ENCODE data around the gene MFRP. TPM values are rescaled to one million over a fixed set of nuclear protein-coding genes. Genes with fewer than 3 reads are reported as not detected.
A peak's percentile ranks its signal among the peaks of the same experiment; 100 is the strongest.

Gene MFRP
- total and polyA plus RNA-seq, 7 donors: 0.01 to 0.05 TPM; not detected in 5

DNA sequence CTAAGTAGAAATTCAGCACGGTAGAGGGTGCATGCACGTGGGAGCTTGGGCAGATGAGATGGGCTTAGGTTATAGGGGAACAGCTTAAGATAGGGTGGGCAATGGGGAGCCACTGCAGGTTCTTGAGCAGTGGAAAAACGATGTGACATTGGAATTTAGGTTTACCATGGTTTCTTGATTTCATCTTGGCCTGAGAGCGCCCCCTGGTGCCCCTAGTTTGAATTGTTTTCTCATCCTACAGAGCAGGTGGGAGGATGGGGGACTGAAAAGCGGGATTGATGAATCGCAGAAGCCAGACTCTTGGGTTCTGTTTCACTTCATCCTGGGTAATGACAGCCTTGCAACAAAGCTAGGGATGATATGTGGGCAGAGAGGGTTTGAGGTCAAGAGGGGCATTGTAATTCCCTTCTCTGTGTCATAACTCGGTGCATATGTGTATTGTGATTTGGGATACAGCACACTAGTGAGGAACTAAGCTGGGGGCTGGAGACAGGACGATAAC, 22.9 kb downstream of the MFRP start:
- Histone ChIP-seq H3K9me3 (no peaks in the 10 kb centered on the region), H3K27ac (no peak overlapping the region), H3K4me3 (no peak overlapping the region), H3K27me3 (ENCODE audit: insufficient read depth in 3 of 3, low read length in 2 of 3) (no peaks in the 10 kb centered on the region), H3K4me1 (peaks cover 4% of the 10 kb centered on the region), H3K36me3 (ENCODE audit: insufficient read depth in 1 of 2, low read depth in 1 of 2) (no peaks in the 10 kb centered on the region)
- TF ChIP-seq, protein P1, sequence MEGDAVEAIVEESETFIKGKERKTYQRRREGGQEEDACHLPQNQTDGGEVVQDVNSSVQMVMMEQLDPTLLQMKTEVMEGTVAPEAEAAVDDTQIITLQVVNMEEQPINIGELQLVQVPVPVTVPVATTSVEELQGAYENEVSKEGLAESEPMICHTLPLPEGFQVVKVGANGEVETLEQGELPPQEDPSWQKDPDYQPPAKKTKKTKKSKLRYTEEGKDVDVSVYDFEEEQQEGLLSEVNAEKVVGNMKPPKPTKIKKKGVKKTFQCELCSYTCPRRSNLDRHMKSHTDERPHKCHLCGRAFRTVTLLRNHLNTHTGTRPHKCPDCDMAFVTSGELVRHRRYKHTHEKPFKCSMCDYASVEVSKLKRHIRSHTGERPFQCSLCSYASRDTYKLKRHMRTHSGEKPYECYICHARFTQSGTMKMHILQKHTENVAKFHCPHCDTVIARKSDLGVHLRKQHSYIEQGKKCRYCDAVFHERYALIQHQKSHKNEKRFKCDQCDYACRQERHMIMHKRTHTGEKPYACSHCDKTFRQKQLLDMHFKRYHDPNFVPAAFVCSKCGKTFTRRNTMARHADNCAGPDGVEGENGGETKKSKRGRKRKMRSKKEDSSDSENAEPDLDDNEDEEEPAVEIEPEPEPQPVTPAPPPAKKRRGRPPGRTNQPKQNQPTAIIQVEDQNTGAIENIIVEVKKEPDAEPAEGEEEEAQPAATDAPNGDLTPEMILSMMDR (IDR thresholded peaks at IDR 0.05): peak; percentile 70
- intact Hi-C loops (cut with DNase I): loop anchor here in 1 of 2 donors (5.0 to 10.0 kb wide), 2 partner anchors 116 to 179 kb away; partner anchors contain the start of genes ABCG4 and CBL
- WGBS, 3 donors: 13 to 16% (median 15%) methylated on average over 8 of the region's 8 CpGs
- ATAC-seq (peak in 2 of 4 donors; percentile 38 to 62), DNase-seq (peak; percentile 73 to 81)

- H3K36me3 ChIP-seq (ENCODE audit: insufficient read depth in 1 of 2, low read depth in 1 of 2): no peaks in the 10 kb centered on the region
- H3K4me1 ChIP-seq: peaks cover 4% of the 10 kb centered on the region
- intact Hi-C loops (cut with DNase I): loop anchor here in 1 of 2 donors (5.0 to 10.0 kb wide), 2 partner anchors 116 to 178 kb away; partner anchors contain the start of genes ABCG4 and CBL
- ATAC-seq: no peak
- H3K27ac ChIP-seq: peak overlapping the region; percentile 80
- 79 to 88% (median 80%) methylated on average over 18 to 20 of the region's 20 CpGs for WGBS, 3 donors
- H3K4me3 ChIP-seq: no peak overlapping the region
- TF ChIP-seq, protein P1 (IDR thresholded peaks at IDR 0.05): no peak
- DNase-seq: peak in 1 of 2 donors; percentile 34
- H3K9me3 ChIP-seq: no peaks in the 10 kb centered on the region
- H3K27me3 ChIP-seq (ENCODE audit: insufficient read depth in 3 of 3, low read length in 2 of 3): no peaks in the 10 kb centered on the region
Measured at GRCh38 chr11:119322921-119323531, 23.5 kb downstream of the MFRP start.

DNA sequence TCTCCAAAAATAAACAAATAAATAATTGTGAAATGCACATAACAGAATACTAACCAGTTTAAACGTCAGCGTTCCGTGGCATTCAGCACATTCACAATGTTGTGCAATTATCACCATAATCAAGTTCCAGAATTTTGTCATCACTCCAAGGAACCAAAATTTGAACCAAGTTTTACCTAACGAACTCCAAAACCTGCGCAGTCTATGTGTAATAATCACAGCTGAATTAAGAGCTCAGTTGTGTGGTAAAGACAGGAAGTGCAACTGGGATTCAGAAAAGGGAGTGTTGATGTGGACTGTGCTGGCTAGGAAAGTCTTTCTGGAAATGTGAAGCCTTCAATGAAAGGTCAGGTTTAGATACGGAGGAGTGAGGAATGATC, 24.2 kb downstream of the MFRP start:
- intact Hi-C loops (cut with DNase I): loop anchor here in 1 of 2 donors (5.0 to 10.0 kb wide), 2 partner anchors 115 to 178 kb away; partner anchors contain the start of genes ABCG4 and CBL
- peak overlapping the region; percentile 80 for H3K27ac ChIP-seq

GRCh38 chr11:119320776-119321524, 25.6 kb downstream of the MFRP start:
- Histone ChIP-seq H3K4me1 (peaks cover 4% of the 10 kb centered on the region), H3K27me3 (ENCODE audit: insufficient read depth in 3 of 3, low read length in 2 of 3) (no peaks in the 10 kb centered on the region), H3K9me3 (no peaks in the 10 kb centered on the region), H3K4me3 (peak overlapping the region; percentile 62), H3K36me3 (ENCODE audit: insufficient read depth in 1 of 2, low read depth in 1 of 2) (no peaks in the 10 kb centered on the region), H3K27ac (peak overlapping the region; percentile 80)
- TF ChIP-seq, protein P1 (IDR thresholded peaks at IDR 0.05): no peak
- intact Hi-C loops (cut with DNase I): loop anchor here in 1 of 2 donors (5.0 to 10.0 kb wide), 2 partner anchors 114 to 176 kb away; partner anchors contain the start of genes ABCG4 and CBL
- WGBS, 3 donors: 9 to 12% (median 11%) methylated on average over 58 to 60 of the region's 60 CpGs
- ATAC-seq (peak; percentile 13 to 49 (median 22)), DNase-seq (peak; percentile 53 to 70)

More for the DNA sequence above, 24.2 kb downstream of the MFRP start:
- H3K4me3 ChIP-seq: peak overlapping the region; percentile 62
- H3K36me3 ChIP-seq (ENCODE audit: insufficient read depth in 1 of 2, low read depth in 1 of 2): no peaks in the 10 kb centered on the region
- H3K4me1 ChIP-seq: peaks cover 4% of the 10 kb centered on the region
- H3K27me3 ChIP-seq (ENCODE audit: insufficient read depth in 3 of 3, low read length in 2 of 3): no peaks in the 10 kb centered on the region
- DNase-seq: no peak
- TF ChIP-seq, protein P1 (IDR thresholded peaks at IDR 0.05): no peak
- no peaks in the 10 kb centered on the region for H3K9me3 ChIP-seq
- WGBS, 3 donors: 61% methylated on average over 6 of the region's 6 CpGs
- ATAC-seq: no peak
